HL-60 (cell line): ENCODE data around the gene ACOT12.
"Not testable (repeated sequence)": the region's sequence is repeated elsewhere in the genome, so short reads cannot be mapped to it uniquely, and the experiment has no call there.

Experiments
- DNase-seq, 2 experiments: peaks; one replicate each; pipeline ENCODE4 v3.0.0-alpha.2; 2010 to 2020; ENCODE audit warnings: low read depth in 1 of 2, low spot score in 1 of 2
- H3K27ac ChIP-seq: fragments of 250-450 bp; sonication (Bioruptor Pico); replicated peaks from 2 replicates; pipeline ENCODE4 v1.5.1; 2020; ENCODE audit warnings: mild to moderate bottlenecking, moderate library complexity
- H3K27me3 ChIP-seq: fragments of 250-450 bp; sonication (Bioruptor Pico); 2 replicates; pipeline ENCODE4 v1.5.1; 2021; ENCODE audit warnings: mild to moderate bottlenecking, moderate library complexity; ENCODE audit not compliant: insufficient read depth, poor library complexity, severe bottlenecking
- H3K4me3 ChIP-seq: replicated peaks from 2 replicates; pipeline ENCODE4 v1.5.1; 2011; ENCODE audit warnings: mild to moderate bottlenecking, control low read depth, low read length; ENCODE audit not compliant: insufficient read depth
- CTCF ChIP-seq: IDR thresholded peaks from one replicate; pipeline ENCODE4 v1.5.1; 2011; ENCODE audit warnings: low read length, control low read depth, inconsistent platforms; ENCODE audit not compliant: insufficient read depth
- GABPA ChIP-seq: IDR thresholded peaks from 2 replicates; pipeline ENCODE4 v1.6.1; 2012; ENCODE audit warnings: low read depth
- POLR2AphosphoS5 ChIP-seq: IDR thresholded peaks from 2 replicates; pipeline ENCODE4 v1.6.1; 2012; ENCODE audit warnings: low read depth
- SPI1 ChIP-seq: IDR thresholded peaks from 2 replicates; pipeline ENCODE4 v1.6.1; 2012; ENCODE audit warnings: low read depth, mild to moderate bottlenecking, borderline replicate concordance
- TF ChIP-seq, protein P1 (sequence below): IDR thresholded peaks from 2 replicates; pipeline ENCODE4 v1.6.1; 2012; ENCODE audit warnings: low read depth; ENCODE audit not compliant: insufficient replicate concordance

ACOT12 gene

DNA sequence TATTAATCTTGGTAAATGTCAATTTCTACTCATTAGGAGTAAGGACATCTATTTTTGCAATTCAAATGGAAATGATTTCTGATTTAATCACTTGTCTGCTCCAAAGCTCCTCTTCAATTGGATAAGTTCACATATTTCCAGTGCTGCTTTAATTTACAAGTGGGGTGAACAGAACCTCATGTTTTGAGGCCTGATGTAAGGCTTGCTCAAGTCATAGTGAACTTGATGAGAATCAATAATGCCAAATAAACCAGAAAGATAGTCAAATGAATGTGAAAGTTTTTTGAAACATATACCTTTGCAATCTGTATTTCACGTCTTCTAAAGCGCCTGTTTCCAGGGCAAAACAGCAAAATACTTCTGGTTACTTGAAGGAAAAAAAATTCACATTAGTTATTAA is 15.4 kb upstream of the ACOT12 start:
- TF ChIP-seq SPI1 (no peak), GABPA (no peak), CTCF (no peak), POLR2AphosphoS5 (no peak)
- TF ChIP-seq, protein P1, sequence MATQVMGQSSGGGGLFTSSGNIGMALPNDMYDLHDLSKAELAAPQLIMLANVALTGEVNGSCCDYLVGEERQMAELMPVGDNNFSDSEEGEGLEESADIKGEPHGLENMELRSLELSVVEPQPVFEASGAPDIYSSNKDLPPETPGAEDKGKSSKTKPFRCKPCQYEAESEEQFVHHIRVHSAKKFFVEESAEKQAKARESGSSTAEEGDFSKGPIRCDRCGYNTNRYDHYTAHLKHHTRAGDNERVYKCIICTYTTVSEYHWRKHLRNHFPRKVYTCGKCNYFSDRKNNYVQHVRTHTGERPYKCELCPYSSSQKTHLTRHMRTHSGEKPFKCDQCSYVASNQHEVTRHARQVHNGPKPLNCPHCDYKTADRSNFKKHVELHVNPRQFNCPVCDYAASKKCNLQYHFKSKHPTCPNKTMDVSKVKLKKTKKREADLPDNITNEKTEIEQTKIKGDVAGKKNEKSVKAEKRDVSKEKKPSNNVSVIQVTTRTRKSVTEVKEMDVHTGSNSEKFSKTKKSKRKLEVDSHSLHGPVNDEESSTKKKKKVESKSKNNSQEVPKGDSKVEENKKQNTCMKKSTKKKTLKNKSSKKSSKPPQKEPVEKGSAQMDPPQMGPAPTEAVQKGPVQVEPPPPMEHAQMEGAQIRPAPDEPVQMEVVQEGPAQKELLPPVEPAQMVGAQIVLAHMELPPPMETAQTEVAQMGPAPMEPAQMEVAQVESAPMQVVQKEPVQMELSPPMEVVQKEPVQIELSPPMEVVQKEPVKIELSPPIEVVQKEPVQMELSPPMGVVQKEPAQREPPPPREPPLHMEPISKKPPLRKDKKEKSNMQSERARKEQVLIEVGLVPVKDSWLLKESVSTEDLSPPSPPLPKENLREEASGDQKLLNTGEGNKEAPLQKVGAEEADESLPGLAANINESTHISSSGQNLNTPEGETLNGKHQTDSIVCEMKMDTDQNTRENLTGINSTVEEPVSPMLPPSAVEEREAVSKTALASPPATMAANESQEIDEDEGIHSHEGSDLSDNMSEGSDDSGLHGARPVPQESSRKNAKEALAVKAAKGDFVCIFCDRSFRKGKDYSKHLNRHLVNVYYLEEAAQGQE, result no peak
- no peak for DNase-seq

GRCh38 chr5:81408496-81408895 is 14.6 kb upstream of the ACOT12 start:
- no peak overlapping the region for H3K27ac ChIP-seq
- TF ChIP-seq POLR2AphosphoS5, result no peak
- TF ChIP-seq, protein P1, result no peak
- no peak for TF ChIP-seq SPI1
- no peak for TF ChIP-seq CTCF
- no peak for TF ChIP-seq GABPA
- H3K4me3 ChIP-seq, result no peak overlapping the region
- no peaks in the 10 kb centered on the region for H3K27me3 ChIP-seq
- DNase-seq, result no peak

More for the DNA sequence above, 15.4 kb upstream of the ACOT12 start:
- H3K27ac ChIP-seq, result no peak overlapping the region
- H3K27me3 ChIP-seq, result no peaks in the 10 kb centered on the region
- H3K4me3 ChIP-seq, result no peak overlapping the region

GRCh38 chr5:81407811-81408210 is 13.9 kb upstream of the ACOT12 start:
- not testable (repeated sequence) for H3K27me3 ChIP-seq, H3K27ac ChIP-seq, DNase-seq, H3K4me3 ChIP-seq

- TF ChIP-seq, protein P1, result no peak
- no peak for TF ChIP-seq SPI1
- TF ChIP-seq POLR2AphosphoS5, result no peak
- TF ChIP-seq GABPA, result no peak
- no peak for TF ChIP-seq CTCF
- Histone ChIP-seq H3K4me3 (no peak overlapping the region), H3K27me3 (no peaks in the 10 kb centered on the region), H3K27ac (no peak overlapping the region)
- DNase-seq, result no peak
These were observed 11.4 kb upstream of the ACOT12 start for GRCh38 chr5:81405126-81405891.
